Breast epithelium (tissue), 3 donors: ENCODE measurements around the gene ACLY.

Experiments used
- POLR2A ChIP-seq: fragments of 450-650 bp; IDR thresholded peaks from one replicate; pipeline ENCODE4 v1.6.1; 2016; ENCODE audit warnings: antibody characterized with exemption, mild to moderate bottlenecking, moderate library complexity
- TF ChIP-seq, protein P1 (sequence below), 3 donors: fragments of 450-650 bp; IDR thresholded peaks; one replicate each; pipeline ENCODE4 v1.5.1; 2016 to 2017; ENCODE audit warnings: antibody characterized with exemption in 3 of 3, mild to moderate bottlenecking in 3 of 3, moderate library complexity in 3 of 3

DNA sequence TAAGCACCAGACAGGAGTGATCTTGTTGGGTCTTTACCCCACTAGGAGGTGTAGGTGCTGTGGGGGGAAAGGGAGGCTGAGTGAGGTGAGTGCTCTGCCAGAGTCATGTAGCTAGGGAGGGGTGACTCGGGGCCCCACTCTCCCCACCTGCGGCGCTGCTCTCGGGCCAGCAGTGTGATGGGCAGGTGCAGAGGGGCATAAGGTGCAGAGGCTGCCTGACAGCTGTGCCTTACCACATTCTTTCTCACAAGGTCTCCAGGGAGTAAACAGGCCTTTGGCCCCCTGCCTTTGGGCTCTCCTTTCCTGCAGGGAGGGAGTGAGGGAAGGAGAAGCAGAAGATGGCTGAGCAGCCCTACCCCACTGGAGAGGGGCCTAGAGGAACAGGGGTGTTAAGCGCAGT is 43.4 kb upstream of the ACLY start:
- TF ChIP-seq, protein P1, sequence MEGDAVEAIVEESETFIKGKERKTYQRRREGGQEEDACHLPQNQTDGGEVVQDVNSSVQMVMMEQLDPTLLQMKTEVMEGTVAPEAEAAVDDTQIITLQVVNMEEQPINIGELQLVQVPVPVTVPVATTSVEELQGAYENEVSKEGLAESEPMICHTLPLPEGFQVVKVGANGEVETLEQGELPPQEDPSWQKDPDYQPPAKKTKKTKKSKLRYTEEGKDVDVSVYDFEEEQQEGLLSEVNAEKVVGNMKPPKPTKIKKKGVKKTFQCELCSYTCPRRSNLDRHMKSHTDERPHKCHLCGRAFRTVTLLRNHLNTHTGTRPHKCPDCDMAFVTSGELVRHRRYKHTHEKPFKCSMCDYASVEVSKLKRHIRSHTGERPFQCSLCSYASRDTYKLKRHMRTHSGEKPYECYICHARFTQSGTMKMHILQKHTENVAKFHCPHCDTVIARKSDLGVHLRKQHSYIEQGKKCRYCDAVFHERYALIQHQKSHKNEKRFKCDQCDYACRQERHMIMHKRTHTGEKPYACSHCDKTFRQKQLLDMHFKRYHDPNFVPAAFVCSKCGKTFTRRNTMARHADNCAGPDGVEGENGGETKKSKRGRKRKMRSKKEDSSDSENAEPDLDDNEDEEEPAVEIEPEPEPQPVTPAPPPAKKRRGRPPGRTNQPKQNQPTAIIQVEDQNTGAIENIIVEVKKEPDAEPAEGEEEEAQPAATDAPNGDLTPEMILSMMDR (IDR thresholded peaks at IDR 0.05), result no peak
- TF ChIP-seq POLR2A, result no peak
